Spleen (tissue), 11 donors: ENCODE measurements around the gene DGUOK. TPM values are rescaled to one million over a fixed set of nuclear protein-coding genes. Genes with fewer than 3 reads are reported as not detected.

Source experiments
- DNase-seq: peaks from one replicate; pipeline ENCODE4 v3.0.0-alpha.2; 2020
- H3K27ac ChIP-seq, 8 donors: fragments of 200-600 bp; sonication (generic) in 7 of 8; 1 replicate in 4 of 8; 2 replicates in 4 of 8; pipeline versions ENCODE4 v1.5.0 to v1.8.0; 2016 to 2021; ENCODE audit warnings: inconsistent platforms in 4 of 8, mild to moderate bottlenecking in 4 of 8, moderate library complexity in 1 of 8
- H3K27me3 ChIP-seq, 7 donors: fragments of 200-600 bp; sonication (generic) in 6 of 7; replicated peaks in 1 of 7; 1 replicate in 4 of 7; 2 replicates in 3 of 7; pipeline versions ENCODE4 v1.5.0 to v1.8.0; 2016 to 2021; ENCODE audit warnings: inconsistent platforms in 3 of 7, mild to moderate bottlenecking in 1 of 7
- H3K36me3 ChIP-seq, 6 donors: fragments of 200-600 bp; sonication (generic) in 5 of 6; 1 replicate in 4 of 6; 2 replicates in 2 of 6; pipeline versions ENCODE4 v1.5.0 to v1.8.0; 2016 to 2021; ENCODE audit warnings: inconsistent platforms in 2 of 6
- H3K4me1 ChIP-seq, 6 donors: fragments of 200-600 bp; sonication (generic) in 5 of 6; 1 replicate in 3 of 6; 2 replicates in 3 of 6; pipeline versions ENCODE4 v1.5.0 to v1.8.0; 2016 to 2021; ENCODE audit warnings: inconsistent platforms in 3 of 6
- H3K4me3 ChIP-seq, 8 donors: fragments of 200-600 bp; sonication (generic) in 7 of 8; 1 replicate in 4 of 8; 2 replicates in 4 of 8; pipeline versions ENCODE4 v1.5.0 to v1.8.0; 2016 to 2021; ENCODE audit warnings: inconsistent platforms in 4 of 8, mild to moderate bottlenecking in 4 of 8, moderate library complexity in 2 of 8
- H3K9me3 ChIP-seq, 8 donors: fragments of 200-600 bp; sonication (generic) in 7 of 8; 1 replicate in 4 of 8; 2 replicates in 4 of 8; pipeline versions ENCODE4 v1.5.0 to v1.8.0; 2016 to 2021; ENCODE audit warnings: inconsistent platforms in 4 of 8
- POLR2A ChIP-seq, 3 donors: fragments of 450-650 bp; IDR thresholded peaks; one replicate each; pipeline ENCODE4 v1.5.1; 2017; ENCODE audit warnings: antibody characterized with exemption in 3 of 3, mild to moderate bottlenecking in 1 of 3
- POLR2AphosphoS5 ChIP-seq, 3 donors: sonication (generic); formaldehyde crosslinking; IDR thresholded peaks; one replicate each; pipeline ENCODE4 v1.5.1; 2017; ENCODE audit warnings: antibody characterized with exemption in 3 of 3
- WGBS, 5 donors: extraction: QIAGEN DNeasy Blood & Tissue Kit in 3 of 5; methylation state at CpG; one replicate each; pipeline versions ENCODE4 v1.1.5 to v1.1.7; 2013 to 2018; 5-methylcytosine and 5-hydroxymethylcytosine counted together
- intact Hi-C: fragments of 100-400 bp; cut with DNase I; formaldehyde crosslinking; loops from one replicate; pipeline ENCODE4 v1.15.0; 2023; ENCODE audit warnings: low total_unique reads
- polyA plus RNA-seq, 3 donors: library from polyadenylated mRNA; stranded (reverse); fragments of 200-250 nt; gene quantifications; one replicate each; pipeline ENCODE4 v1.2.1, GENCODE V29; 2013
- total RNA-seq, 7 donors: library from RNA; depleted of rRNA in 3 of 7; stranded (reverse); fragments of >200 nt in 3 of 7; fragmentation: NEBNext Ultra II Directional in 4 of 7; extraction: Animal tissue kit (Norgen Biotek cat#: 25700) in 4 of 7; gene quantifications; one replicate each; pipeline versions ENCODE4 v1.1.0 to v1.2.1, GENCODE V29; 2016 to 2021
- TF ChIP-seq, protein P1 (sequence below), 11 experiments: fragments of 200-600 bp in 7 of 11; fragments of 450-650 bp in 4 of 11; sonication (generic) in 4 of 11; IDR thresholded peaks in 8 of 11; conservative IDR thresholded peaks in 3 of 11; 1 replicate in 7 of 11; 2 replicates in 4 of 11; pipeline versions ENCODE4 v1.4.0 to v1.8.0; 2016 to 2021; ENCODE audit warnings: antibody characterized with exemption in 11 of 11, inconsistent platforms in 4 of 11, mild to moderate bottlenecking in 1 of 11
- donor health status: healthy with polysubstance abuse.
- donor health status: DM: no; HTN: no; CAD: no; lungs with moderate emphysema.
- donor health status: DM: no; HTN: no; CAD: no.
- donor health status: Bipolar disorder and iron deficiency.
- donor health status: healthy.
- donor health status: DM: no; HTN: no; CAD: no.
- donor health status: DM: yes; HTN: yes; CAD: no.

DGUOK gene
- total and polyA plus RNA-seq, 10 donors, result 41.3 to 120 (median 57.1) TPM

DNA sequence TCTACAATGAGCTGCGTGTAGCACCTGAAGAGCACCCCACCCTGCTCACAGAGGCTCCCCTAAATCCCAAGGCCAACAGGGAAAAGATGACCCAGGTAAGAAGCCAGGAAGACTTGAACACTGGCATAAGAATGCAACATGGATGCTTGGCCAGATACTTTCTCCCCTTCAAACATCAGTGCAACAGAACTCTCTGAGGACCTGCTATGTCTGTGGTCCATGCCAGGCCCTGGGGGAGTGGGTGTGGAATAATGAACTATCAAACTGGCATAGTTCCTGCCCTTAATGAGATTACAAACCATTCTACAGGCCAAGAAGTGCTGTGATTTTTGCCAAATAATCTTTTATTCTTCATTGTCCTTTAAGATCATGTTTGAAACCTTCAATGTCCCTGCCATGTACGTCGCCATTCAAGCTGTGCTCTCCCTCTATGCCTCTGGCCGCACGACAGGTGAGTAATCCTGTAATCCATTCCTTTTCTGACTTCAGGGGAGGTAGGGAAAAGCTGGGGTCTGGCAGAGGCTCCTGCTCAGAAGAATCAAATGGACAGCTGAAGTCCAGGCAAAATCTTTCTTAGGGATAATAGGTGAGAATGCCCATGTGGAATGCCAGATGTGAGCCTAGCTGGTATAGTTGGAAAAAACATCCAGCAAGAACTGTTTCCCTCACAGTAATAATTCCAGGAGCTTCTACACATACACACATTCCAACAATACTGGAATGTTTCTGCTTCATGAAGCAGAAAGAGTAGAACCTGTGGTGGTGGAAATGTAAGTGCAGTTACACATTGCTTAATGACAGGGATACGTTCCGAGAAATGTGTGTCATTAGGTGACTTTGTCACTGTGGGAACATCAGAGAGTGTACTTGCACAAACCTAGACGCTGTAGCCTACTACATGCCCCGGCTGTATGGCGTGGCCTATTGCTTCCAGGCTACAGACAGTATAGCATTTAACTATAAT, 17.7 kb upstream of the DGUOK start:
- Histone ChIP-seq H3K27ac (no peak overlapping the region), H3K4me3 (no peak overlapping the region), H3K4me1 (peaks cover 0 to 9% (median 3%) of the 10 kb centered on the region in 6 donors), H3K27me3 (no peaks in the 10 kb centered on the region), H3K36me3 (no peaks in the 10 kb centered on the region), H3K9me3 (no peaks in the 10 kb centered on the region)
- no peak for DNase-seq
- 87 to 91% (median 89%) methylated on average over 10 of the region's 10 CpGs for WGBS, 5 donors
- TF ChIP-seq, protein P1, sequence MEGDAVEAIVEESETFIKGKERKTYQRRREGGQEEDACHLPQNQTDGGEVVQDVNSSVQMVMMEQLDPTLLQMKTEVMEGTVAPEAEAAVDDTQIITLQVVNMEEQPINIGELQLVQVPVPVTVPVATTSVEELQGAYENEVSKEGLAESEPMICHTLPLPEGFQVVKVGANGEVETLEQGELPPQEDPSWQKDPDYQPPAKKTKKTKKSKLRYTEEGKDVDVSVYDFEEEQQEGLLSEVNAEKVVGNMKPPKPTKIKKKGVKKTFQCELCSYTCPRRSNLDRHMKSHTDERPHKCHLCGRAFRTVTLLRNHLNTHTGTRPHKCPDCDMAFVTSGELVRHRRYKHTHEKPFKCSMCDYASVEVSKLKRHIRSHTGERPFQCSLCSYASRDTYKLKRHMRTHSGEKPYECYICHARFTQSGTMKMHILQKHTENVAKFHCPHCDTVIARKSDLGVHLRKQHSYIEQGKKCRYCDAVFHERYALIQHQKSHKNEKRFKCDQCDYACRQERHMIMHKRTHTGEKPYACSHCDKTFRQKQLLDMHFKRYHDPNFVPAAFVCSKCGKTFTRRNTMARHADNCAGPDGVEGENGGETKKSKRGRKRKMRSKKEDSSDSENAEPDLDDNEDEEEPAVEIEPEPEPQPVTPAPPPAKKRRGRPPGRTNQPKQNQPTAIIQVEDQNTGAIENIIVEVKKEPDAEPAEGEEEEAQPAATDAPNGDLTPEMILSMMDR (IDR thresholded peaks at IDR 0.05 in 8 of 11, conservative IDR thresholded peaks at IDR 0.05 in 3 of 11), result no peak
- no peak for TF ChIP-seq POLR2AphosphoS5 (IDR thresholded peaks at IDR 0.05)
- TF ChIP-seq POLR2A (IDR thresholded peaks at IDR 0.05), result no peak
- intact Hi-C loops, result no loop called here

DNA sequence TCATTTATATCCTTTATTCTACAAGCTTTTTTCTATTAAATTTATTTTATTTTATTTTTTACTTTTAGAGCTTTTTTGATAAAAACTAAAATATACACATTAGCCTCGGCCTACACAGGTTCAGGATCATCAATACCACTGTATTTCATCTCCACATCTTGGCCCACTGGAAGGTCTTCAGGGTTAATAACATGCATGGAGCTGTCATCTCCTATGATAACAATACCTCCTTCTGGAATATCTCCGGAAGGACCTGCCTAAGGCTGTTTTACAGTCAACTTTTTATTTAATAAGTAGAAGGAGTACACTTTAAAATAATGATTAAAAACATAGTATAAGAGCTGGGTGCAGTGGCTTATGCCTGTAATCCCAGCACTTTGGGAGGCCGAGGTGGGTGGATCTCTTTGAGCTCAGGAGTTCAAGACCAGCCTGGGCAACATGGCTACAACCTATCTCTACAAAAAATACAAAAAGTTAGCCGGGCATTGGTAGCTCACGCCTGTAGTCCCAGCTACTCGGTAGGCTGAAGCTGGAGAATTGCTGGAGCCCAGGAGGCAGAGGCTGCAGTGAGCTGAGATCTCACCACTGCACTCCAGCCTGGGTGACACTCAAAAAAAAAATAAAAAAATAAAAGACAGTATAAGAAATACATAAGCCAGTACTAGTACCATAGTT, 15.7 kb upstream of the DGUOK start:
- 73 to 86% (median 82%) methylated on average over 6 of the region's 6 CpGs for WGBS, 5 donors
- peaks cover 0 to 9% (median 3%) of the 10 kb centered on the region in 6 donors for H3K4me1 ChIP-seq
- intact Hi-C loops, result no loop called here
- H3K27me3 ChIP-seq, result no peaks in the 10 kb centered on the region
- no peak for DNase-seq
- H3K27ac ChIP-seq, result no peak overlapping the region
- no peak overlapping the region for H3K4me3 ChIP-seq
- no peaks in the 10 kb centered on the region for H3K36me3 ChIP-seq
- no peaks in the 10 kb centered on the region for H3K9me3 ChIP-seq
- TF ChIP-seq, protein P1 (IDR thresholded peaks at IDR 0.05 in 8 of 11, conservative IDR thresholded peaks at IDR 0.05 in 3 of 11), result no peak
- TF ChIP-seq POLR2AphosphoS5 (IDR thresholded peaks at IDR 0.05), result no peak
- no peak for TF ChIP-seq POLR2A (IDR thresholded peaks at IDR 0.05)

DNA sequence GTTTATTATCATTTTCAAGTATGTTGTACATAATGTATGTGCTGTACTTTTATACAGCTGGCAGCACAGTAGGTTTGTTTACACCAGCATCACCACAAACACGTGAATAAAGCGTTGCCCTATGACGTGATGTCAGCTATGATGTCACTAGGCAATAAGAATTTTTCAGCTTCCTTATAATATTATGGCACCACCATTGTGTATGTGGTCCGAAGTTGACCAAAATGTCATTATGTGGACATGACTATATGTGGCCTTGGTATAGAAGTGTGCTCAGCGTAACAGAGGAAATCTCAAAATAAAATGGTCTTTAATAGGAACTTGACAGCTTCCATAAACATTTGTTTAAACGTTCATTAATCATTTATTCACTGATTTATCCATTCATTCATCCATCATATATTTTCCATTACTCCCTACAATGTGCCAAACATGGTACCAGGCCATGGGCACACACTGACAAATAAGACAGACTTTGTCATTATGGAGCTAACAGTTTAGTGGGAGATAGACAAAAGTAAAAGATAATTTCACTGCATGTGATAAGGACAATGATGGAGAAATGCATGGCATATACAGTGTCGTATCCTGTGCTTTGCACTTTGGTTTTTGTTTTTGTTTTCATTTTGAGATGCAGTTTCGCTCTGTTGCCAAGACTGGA, 15.0 kb upstream of the DGUOK start:
- TF ChIP-seq POLR2A (IDR thresholded peaks at IDR 0.05) (no peak), POLR2AphosphoS5 (IDR thresholded peaks at IDR 0.05) (no peak)
- TF ChIP-seq, protein P1 (IDR thresholded peaks at IDR 0.05 in 8 of 11, conservative IDR thresholded peaks at IDR 0.05 in 3 of 11), result no peak
- H3K36me3 ChIP-seq, result no peaks in the 10 kb centered on the region
- no peak overlapping the region for H3K4me3 ChIP-seq
- H3K4me1 ChIP-seq, result peaks cover 0 to 9% (median 3%) of the 10 kb centered on the region in 6 donors
- no peaks in the 10 kb centered on the region for H3K27me3 ChIP-seq
- no peak overlapping the region for H3K27ac ChIP-seq
- 78 to 88% (median 88%) methylated on average over 8 of the region's 8 CpGs for WGBS, 5 donors
- no peak for DNase-seq
- intact Hi-C loops, result no loop called here
- no peaks in the 10 kb centered on the region for H3K9me3 ChIP-seq
